GM12801 (cell line): ENCODE data around the gene POLR2E.

Source experiments
- TF ChIP-seq, protein P1 (sequence below): IDR thresholded peaks from one replicate; pipeline ENCODE4 v1.5.1; 2011; ENCODE audit warnings: control low read depth; ENCODE audit not compliant: insufficient read length; ENCODE audit errors: extremely low read depth

Gene POLR2E

DNA sequence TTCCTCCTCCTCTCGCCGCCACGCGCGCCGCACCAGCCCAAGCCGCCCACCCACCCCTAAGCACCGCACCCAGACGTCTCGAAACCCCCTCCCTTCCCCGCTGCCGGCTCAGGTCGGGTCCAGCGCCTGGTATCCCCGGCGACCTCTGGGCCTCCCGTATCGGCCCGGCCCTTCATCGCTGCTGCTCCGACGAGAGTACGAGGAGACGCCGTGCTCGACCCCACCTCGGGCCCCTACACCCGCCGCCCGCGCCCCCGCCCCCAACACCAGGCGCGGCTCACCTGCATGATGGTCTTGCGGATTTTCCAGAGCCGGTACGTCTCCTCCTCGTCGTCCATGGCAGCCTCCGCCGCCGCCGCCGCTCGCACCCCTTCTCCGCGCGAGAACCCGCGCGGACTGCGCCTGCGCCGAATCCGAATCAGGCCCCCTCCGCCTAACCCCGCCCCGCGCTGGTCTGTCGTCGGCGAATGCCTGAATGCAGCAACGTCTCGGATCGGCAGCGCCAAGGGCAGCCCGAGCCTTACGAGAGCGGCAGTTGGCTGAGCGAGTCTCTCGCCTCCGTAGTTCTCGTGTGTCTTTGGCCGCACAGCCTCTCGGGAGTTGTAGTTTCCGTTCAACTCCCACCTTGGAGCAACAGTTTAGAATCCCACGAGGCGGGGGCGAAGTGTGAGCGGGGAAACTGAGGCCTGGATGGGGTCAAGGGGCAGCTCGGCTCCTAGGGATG is at the start of gene POLR2E:
Gene POLR2E, minus strand, starts transcription at position 398 of the 724 bp plus-strand sequence. Its CDS starts 60 bp downstream, at position 338.
- TF ChIP-seq, protein P1, sequence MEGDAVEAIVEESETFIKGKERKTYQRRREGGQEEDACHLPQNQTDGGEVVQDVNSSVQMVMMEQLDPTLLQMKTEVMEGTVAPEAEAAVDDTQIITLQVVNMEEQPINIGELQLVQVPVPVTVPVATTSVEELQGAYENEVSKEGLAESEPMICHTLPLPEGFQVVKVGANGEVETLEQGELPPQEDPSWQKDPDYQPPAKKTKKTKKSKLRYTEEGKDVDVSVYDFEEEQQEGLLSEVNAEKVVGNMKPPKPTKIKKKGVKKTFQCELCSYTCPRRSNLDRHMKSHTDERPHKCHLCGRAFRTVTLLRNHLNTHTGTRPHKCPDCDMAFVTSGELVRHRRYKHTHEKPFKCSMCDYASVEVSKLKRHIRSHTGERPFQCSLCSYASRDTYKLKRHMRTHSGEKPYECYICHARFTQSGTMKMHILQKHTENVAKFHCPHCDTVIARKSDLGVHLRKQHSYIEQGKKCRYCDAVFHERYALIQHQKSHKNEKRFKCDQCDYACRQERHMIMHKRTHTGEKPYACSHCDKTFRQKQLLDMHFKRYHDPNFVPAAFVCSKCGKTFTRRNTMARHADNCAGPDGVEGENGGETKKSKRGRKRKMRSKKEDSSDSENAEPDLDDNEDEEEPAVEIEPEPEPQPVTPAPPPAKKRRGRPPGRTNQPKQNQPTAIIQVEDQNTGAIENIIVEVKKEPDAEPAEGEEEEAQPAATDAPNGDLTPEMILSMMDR: no peak

DNA sequence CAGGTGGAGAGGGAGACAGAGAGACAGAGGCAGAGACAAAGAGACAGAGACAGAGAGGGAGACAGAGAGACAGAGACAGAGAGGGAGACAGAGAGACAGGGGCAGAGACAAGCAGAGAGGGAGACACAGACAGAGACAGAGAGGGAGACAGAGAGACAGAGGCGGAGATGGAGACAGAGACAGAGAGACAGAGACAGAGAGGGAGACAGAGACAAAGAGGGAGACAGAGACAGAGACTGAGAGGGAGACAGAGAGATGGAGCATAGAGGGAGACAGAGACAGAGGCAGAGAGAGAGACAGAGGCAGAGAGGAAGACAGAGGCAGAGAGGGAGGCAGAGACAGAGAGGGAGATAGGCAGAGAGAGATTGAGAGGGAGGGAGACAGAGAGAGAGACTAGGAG is 49.6 kb upstream of the POLR2E start:
- TF ChIP-seq, protein P1: no peak

DNA sequence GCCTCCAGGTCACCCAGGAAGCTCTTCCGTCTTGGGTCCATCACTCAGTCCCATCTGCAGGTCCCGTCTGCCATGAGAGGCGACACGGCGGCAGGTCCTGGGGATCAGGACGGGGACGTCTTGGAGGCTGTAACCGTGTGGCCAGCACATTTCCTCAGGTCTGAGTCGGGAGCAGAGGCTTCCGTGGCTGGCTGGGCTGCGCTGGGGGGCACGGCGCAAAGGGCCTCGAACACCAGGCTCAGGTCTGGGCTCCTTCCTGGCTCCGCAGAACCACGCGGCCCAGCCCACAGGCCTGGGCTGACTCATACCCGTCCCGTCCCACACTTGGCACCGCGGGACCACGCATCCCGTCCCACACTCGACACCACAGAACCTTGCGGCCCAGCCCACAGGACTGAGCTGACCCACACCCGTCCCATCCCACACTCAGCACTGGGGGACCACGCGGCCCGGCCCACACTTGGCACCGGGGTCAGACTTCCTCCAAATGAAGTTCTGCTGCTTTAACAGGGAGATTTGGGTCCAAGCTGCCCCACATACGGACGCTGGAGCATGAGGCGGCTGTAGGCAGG is 48.7 kb upstream of the POLR2E start:
- TF ChIP-seq, protein P1: no peak

DNA sequence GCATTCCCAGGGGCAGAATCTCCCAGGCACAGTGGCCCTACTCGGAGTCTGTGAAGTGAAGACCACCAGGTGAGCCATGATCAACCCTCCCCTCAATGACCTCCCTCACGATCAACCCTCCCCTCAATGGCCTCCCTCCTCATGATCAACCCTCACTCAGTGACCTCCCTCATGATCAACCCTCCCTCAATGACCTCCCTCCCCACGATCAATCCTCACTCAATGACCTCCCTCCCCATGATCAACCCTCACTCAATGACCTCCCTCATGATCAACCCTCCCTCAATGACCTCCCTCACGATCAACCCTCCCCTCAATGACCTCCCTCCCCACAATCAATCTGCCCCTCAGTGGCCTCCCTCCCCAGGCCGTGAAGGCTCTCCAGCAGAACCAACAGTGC is 46.8 kb upstream of the POLR2E start:
- TF ChIP-seq, protein P1: no peak

DNA sequence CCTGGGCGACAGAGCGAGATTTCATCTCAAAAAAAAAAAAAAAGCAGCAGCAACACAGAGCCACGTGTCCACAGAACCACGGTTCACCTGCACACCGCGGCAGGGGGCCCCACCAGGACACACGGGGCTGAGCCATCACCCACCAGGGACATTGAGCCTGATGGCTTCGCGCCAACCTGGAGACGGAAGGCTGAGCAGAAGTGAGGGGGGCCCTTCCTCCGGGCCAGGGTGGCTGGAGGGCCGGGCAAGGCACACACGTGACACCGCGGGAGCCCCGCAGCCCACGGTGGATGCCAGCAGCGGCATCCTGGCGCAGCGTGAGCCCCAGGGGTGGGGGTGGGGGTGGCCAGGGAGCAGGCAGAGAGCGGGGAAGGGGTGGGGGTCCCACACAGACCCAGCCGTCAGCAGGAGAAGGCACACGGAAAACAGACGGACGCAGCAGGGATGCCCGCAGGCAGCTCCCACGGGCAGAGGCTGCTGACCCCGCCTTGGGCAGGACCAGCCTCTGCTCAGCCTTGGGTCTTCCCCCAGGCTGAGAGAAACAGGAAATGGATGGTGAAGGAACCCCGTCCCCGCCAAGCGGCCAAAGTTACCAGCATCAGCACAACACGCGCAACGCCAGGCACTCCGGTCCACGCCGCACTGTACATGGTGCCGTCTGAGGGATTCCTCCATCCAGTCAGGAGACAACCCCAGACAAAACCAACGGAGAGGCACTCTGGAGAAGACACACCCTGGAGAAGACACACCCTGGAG is 45.3 kb upstream of the POLR2E start:
- TF ChIP-seq, protein P1: no peak

DNA sequence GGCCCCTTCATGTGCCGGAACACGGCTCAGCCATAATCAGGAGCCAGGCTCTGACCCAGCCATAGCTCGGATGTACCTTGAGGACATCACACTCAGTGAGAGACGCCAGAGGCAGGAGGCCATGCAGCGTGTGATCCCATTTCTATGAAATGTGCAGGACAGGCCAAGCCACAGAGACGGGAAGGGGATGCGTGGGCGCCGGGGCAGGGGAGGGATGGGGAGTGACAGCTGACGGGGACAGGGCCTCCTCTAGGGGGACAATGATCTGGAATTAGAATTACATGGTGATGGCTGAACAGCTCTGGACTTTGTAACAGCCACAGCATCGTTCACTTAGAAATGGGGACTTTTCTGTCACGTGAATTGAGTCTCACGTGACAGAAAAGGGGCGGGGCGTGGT is 44.0 kb upstream of the POLR2E start:
- TF ChIP-seq, protein P1: no peak

DNA sequence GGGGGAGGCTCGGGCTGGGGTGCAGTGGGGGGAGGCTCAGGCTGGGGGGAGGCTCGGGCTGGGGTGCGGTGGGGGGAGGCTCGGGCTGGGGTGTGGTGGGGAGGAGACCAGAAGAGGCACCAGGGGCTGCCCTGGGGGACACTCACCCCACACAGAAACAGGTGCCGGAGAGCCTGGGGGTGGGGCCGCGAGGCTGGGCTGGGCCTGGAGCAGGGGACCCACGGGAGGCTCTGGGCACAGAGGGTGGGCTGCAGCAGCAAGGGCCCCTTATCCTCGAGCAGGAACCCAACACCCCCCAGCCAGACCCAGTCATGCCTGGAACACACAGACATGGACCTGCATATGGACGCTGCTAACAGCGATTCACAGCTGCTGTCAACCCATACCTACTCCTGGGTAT is 42.9 kb upstream of the POLR2E start:
- TF ChIP-seq, protein P1: no peak
